Naive thymus-derived CD4-positive, alpha-beta T cell (primary cell): ENCODE data around the gene ZNF774. TPM values are rescaled to one million over a fixed set of nuclear protein-coding genes. Genes with fewer than 3 reads are reported as not detected.
"Not testable (repeated sequence)": the region's sequence is repeated elsewhere in the genome, so short reads cannot be mapped to it uniquely, and the experiment has no call there.

Experiments used
- ATAC-seq: fragments of 150-1000 bp; cut with Tn5 transposase; 2 replicates; pipeline ENCODE4 v1.10.0; 2021; ENCODE audit warnings: mild to moderate bottlenecking, moderate library complexity
- CTCF ChIA-PET: fragments of 350-600 bp; sonication (Branson Sonifier 250); formaldehyde crosslinking; loops from one replicate; lab custom pipeline; 2021; ENCODE audit warnings: antibody characterized with exemption; lab: Charles Lee
- POLR2A ChIA-PET: fragments of 350-600 bp; sonication (Branson Sonifier 250); formaldehyde crosslinking; loops from one replicate; lab custom pipeline; 2021; ENCODE audit warnings: antibody characterized with exemption, inconsistent platforms; lab: Charles Lee
- DNase-seq, 9 donors: peaks; one replicate each; pipeline versions ENCODE4 v3.0.0 to v3.0.0-alpha.2; 2020 to 2022; ENCODE audit warnings: mixed read lengths in 1 of 9
- H3K27ac ChIP-seq: one replicate; pipeline ENCODE4 v1.7.0; 2013; ENCODE audit warnings: mild to moderate bottlenecking, low read depth, low read length, moderate library complexity
- H3K27me3 ChIP-seq, 2 donors: one replicate each; pipeline ENCODE4 v1.7.0; 2013; ENCODE audit warnings: low read length in 2 of 2, mild to moderate bottlenecking in 2 of 2, moderate library complexity in 2 of 2; ENCODE audit not compliant: control insufficient read depth in 2 of 2, insufficient read depth in 2 of 2
- H3K36me3 ChIP-seq, 3 experiments: 1 replicate in 2 of 3; 2 replicates in 1 of 3; pipeline ENCODE4 v1.7.0; 2013; ENCODE audit warnings: low read length in 3 of 3, mild to moderate bottlenecking in 3 of 3, moderate library complexity in 1 of 3; ENCODE audit not compliant: insufficient read depth in 3 of 3, control insufficient read depth in 2 of 3
- H3K4me1 ChIP-seq, 2 donors: one replicate each; pipeline ENCODE4 v1.7.0; 2013; ENCODE audit warnings: low read length in 2 of 2, mild to moderate bottlenecking in 2 of 2, moderate library complexity in 1 of 2; ENCODE audit not compliant: control insufficient read depth in 2 of 2, insufficient read depth in 2 of 2
- H3K4me3 ChIP-seq: 2 replicates; pipeline ENCODE4 v1.7.0; 2013; ENCODE audit warnings: mild to moderate bottlenecking, low read length
- H3K9me3 ChIP-seq, 3 experiments: 1 replicate in 2 of 3; 2 replicates in 1 of 3; pipeline ENCODE4 v1.7.0; 2013; ENCODE audit warnings: low read length in 3 of 3; ENCODE audit not compliant: control insufficient read depth in 2 of 3
- H3K27ac Mint-ChIP-seq, 9 donors: one replicate each; pipeline ENCODE4 v1.8.0; 2020 to 2022; ENCODE audit warnings: mixed read lengths in 9 of 9, mild to moderate bottlenecking in 8 of 9, moderate library complexity in 5 of 9, inconsistent platforms in 2 of 9
- H3K27me3 Mint-ChIP-seq, 5 donors: one replicate each; pipeline ENCODE4 v1.8.0; 2021 to 2022; ENCODE audit warnings: mixed read lengths in 5 of 5, mild to moderate bottlenecking in 1 of 5
- H3K36me3 Mint-ChIP-seq, 5 donors: one replicate each; pipeline ENCODE4 v1.8.0; 2020 to 2022; ENCODE audit warnings: mixed read lengths in 5 of 5, mild to moderate bottlenecking in 3 of 5, inconsistent platforms in 1 of 5
- H3K4me1 Mint-ChIP-seq, 7 donors: one replicate each; pipeline ENCODE4 v1.8.0; 2020 to 2022; ENCODE audit warnings: mixed read lengths in 7 of 7, mild to moderate bottlenecking in 3 of 7, inconsistent platforms in 1 of 7
- H3K4me3 Mint-ChIP-seq, 10 donors: one replicate each; pipeline ENCODE4 v1.8.0; 2020 to 2022; ENCODE audit warnings: mild to moderate bottlenecking in 10 of 10, mixed read lengths in 10 of 10, moderate library complexity in 6 of 10, inconsistent platforms in 2 of 10
- H3K9me3 Mint-ChIP-seq, 11 donors: one replicate each; pipeline ENCODE4 v1.8.0; 2020 to 2022; ENCODE audit warnings: mixed read lengths in 11 of 11, mild to moderate bottlenecking in 4 of 11, inconsistent platforms in 1 of 11, moderate library complexity in 1 of 11
- intact Hi-C, 2 donors: fragments of 100-400 bp; cut with micrococcal nuclease; formaldehyde crosslinking; loops; one replicate each; pipeline ENCODE4 v1.15.1; 2023
- polyA plus RNA-seq, 2 donors: library from polyadenylated mRNA; unstranded; fragments of 300-500 nt; fragmentation: Illumina TruSeq; gene quantifications; one replicate each; pipeline ENCODE4 v1.2.3, GENCODE V29; 2021
- total RNA-seq, 6 experiments: library from RNA in 5 of 6; stranded (reverse) in 5 of 6; gene quantifications; 1 replicate in 5 of 6; 2 replicates in 1 of 6; pipeline ENCODE4 v1.2.3 and lab custom pipeline; 2021 to 2026

The ZNF774 gene
- total RNA-seq (1 to 10 TPM in 3 of 5 experiments, under 1 TPM in 2; 0.22 to 2.0 (median 1.5) TPM), polyA plus RNA-seq (under 1 TPM; 0.08 to 0.16 TPM), total RNA-seq (lab: John Stamatoyannopoulos, UW) (0.81 reads per million)

GRCh38 chr15:90352107-90352893, at the start of gene ZNF774:
Gene ZNF774, plus strand, starts transcription at chr15:90352284. Its CDS starts 2,377 bp downstream, at chr15:90354661.
- H3K4me3 ChIP-seq, result peak within 1 kb of the TSS; percentile 91
- Mint-ChIP-seq H3K4me3 (peak within 1 kb of the TSS; percentile 86 to 92 (median 89)), H3K27me3 (peaks cover 0 to 17% (median 0%) of the 10 kb centered on the region in 5 donors), H3K9me3 (no peaks in the 10 kb centered on the region), H3K36me3 (no peaks in the 10 kb centered on the region), H3K27ac (peak within 1 kb of the TSS in 8 of 9 donors; percentile 8 to 86 (median 66)), H3K4me1 (peaks cover 7 to 29% (median 9%) of the 10 kb centered on the region in 7 donors)
- ATAC-seq (peak; percentile 99), DNase-seq (peak; percentile 74 to 95 (median 93))
- intact Hi-C loops, result loop anchor here in 1 of 2 donors (1.0 to 5.0 kb wide), 5 partner anchors 15 to 550 kb away; partner anchors contain the start of genes IQGAP1 and MAN2A2
- ChIA-PET CTCF (interaction anchor here (1.6 kb wide), 1 partner anchor 10 kb away, joined by 4 read pairs; no protein-coding TSS in a partner anchor), POLR2A (interaction anchor here (0.6 to 1.5 kb wide), 3 partner anchors 15 to 176 kb away, joined by 3 to 5 read pairs (median 3); no protein-coding TSS in a partner anchor)
- no peaks in the 10 kb centered on the region for H3K36me3 ChIP-seq
- H3K27ac ChIP-seq, result peak within 1 kb of the TSS; percentile 73
- H3K27me3 ChIP-seq, result no peaks in the 10 kb centered on the region
- H3K4me1 ChIP-seq, result peaks cover 5 to 11% of the 10 kb centered on the region in 2 donors
- no peaks in the 10 kb centered on the region for H3K9me3 ChIP-seq

DNA sequence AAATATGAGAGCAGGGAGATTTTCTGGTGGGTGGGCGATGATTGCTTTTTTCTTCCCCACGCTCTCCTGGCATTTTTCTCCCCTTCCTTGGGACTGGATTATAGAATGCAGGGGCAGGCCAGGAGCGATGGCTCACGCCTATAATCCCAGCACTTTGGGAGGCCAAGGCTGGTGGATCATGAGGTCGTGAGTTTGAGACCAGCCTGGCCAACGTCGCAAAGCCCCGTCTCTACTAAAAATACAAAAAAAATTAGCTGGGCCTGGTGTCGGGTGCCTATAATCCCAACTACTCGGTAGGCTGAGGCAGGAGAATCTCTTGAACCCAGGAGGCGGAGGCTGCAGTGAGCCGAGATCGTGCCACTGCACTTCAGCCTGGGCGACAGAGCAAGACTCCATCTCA, 46.7 kb upstream of the ZNF774 start:
- H3K4me3 ChIP-seq, POLR2A ChIA-PET, H3K36me3 ChIP-seq, H3K36me3 Mint-ChIP-seq, DNase-seq, H3K27me3 Mint-ChIP-seq, H3K4me3 Mint-ChIP-seq, ATAC-seq, H3K9me3 Mint-ChIP-seq, intact Hi-C loops, H3K27me3 ChIP-seq, H3K9me3 ChIP-seq, H3K27ac ChIP-seq: not testable (repeated sequence)
- peaks cover 14 to 41% (median 32%) of the 10 kb centered on the region in 7 donors for H3K4me1 Mint-ChIP-seq
- peaks cover 16 to 19% of the 10 kb centered on the region in 2 donors for H3K4me1 ChIP-seq
- H3K27ac Mint-ChIP-seq, result peak overlapping the region in 2 of 9 donors; percentile 36 to 81
- CTCF ChIA-PET, result interaction anchor here (0.7 to 4.1 kb wide), 4 partner anchors 12 to 630 kb away, joined by 3 to 15 read pairs (median 7); partner anchors contain the start of gene UNC45A

- H3K36me3 Mint-ChIP-seq, result no peaks in the 10 kb centered on the region
- H3K4me1 Mint-ChIP-seq, result peaks cover 11 to 41% (median 32%) of the 10 kb centered on the region in 7 donors
- H3K36me3 ChIP-seq, result no peaks in the 10 kb centered on the region
- POLR2A ChIA-PET, result no interaction called here
- no peaks in the 10 kb centered on the region for H3K9me3 Mint-ChIP-seq
- ATAC-seq (no peak), DNase-seq (no peak)
- peak overlapping the region; percentile 20 for H3K27ac ChIP-seq
- H3K27me3 Mint-ChIP-seq, result no peaks in the 10 kb centered on the region
- H3K4me1 ChIP-seq, result peaks cover 16 to 19% of the 10 kb centered on the region in 2 donors
- no peaks in the 10 kb centered on the region for H3K27me3 ChIP-seq
- peak overlapping the region; percentile 60 to 88 (median 81) for H3K27ac Mint-ChIP-seq
- H3K9me3 ChIP-seq, result no peaks in the 10 kb centered on the region
- CTCF ChIA-PET, result interaction anchor here (0.7 to 4.1 kb wide), 6 partner anchors 9 to 629 kb away, joined by 3 to 15 read pairs (median 5); partner anchors contain the start of gene UNC45A
- H3K4me3 Mint-ChIP-seq, result peak overlapping the region in 9 of 10 donors; percentile 36 to 74 (median 58)
- intact Hi-C loops, result no loop called here
- H3K4me3 ChIP-seq, result no peak overlapping the region
These were observed 46.2 kb upstream of the ZNF774 start for GRCh38 chr15:90305932-90306331.

- no peaks in the 10 kb centered on the region for H3K36me3 ChIP-seq
- intact Hi-C loops, result no loop called here
- no peaks in the 10 kb centered on the region for H3K36me3 Mint-ChIP-seq
- ChIA-PET POLR2A (interaction anchor here (0.8 kb wide), 1 partner anchor 9 kb away, joined by 3 read pairs; no protein-coding TSS in a partner anchor), CTCF (interaction anchor here (0.7 to 4.1 kb wide), 5 partner anchors 9 to 176 kb away, joined by 3 to 15 read pairs (median 7); no protein-coding TSS in a partner anchor)
- peaks cover 15 to 16% of the 10 kb centered on the region in 2 donors for H3K4me1 ChIP-seq
- ATAC-seq, result peak; percentile 70
- peaks cover 0 to 3% (median 0%) of the 10 kb centered on the region in 5 donors for H3K27me3 Mint-ChIP-seq
- H3K27ac ChIP-seq, result peak overlapping the region; percentile 20
- peak overlapping the region; percentile 65 to 88 (median 81) for H3K27ac Mint-ChIP-seq
- peak in 5 of 9 donors; percentile 16 to 49 (median 23) for DNase-seq
- H3K27me3 ChIP-seq, result no peaks in the 10 kb centered on the region
- H3K4me1 Mint-ChIP-seq, result peaks cover 8 to 37% (median 28%) of the 10 kb centered on the region in 7 donors
- H3K4me3 Mint-ChIP-seq, result peak overlapping the region in 9 of 10 donors; percentile 36 to 74 (median 58)
- H3K9me3 ChIP-seq, result no peaks in the 10 kb centered on the region
- no peaks in the 10 kb centered on the region for H3K9me3 Mint-ChIP-seq
- peak overlapping the region; percentile 7 for H3K4me3 ChIP-seq
These were observed 45.5 kb upstream of the ZNF774 start for GRCh38 chr15:90306560-90306959.

DNA sequence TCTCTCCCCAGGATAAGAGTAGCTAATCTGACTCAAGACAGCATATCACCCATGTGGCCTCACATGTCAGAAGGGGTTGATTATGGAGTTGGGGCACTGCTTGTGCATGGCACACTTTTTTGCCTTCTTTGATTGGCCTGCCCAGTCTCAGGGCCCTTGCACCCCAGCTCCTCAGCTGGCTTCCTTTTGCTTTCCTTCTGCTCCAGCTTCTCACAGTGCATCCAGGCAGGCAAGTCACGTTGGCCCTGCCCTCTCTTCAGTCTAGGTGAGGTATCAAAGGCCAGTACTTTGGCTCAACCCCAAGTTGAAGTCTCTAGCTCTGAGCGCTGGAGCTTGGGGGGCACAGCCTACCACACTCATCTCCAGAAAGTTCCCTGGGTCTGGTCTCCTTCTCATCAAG, 44.4 kb upstream of the ZNF774 start:
- H3K27me3 ChIP-seq, result no peaks in the 10 kb centered on the region
- H3K9me3 Mint-ChIP-seq, result no peaks in the 10 kb centered on the region
- H3K27me3 Mint-ChIP-seq, result peaks cover 0 to 14% (median 0%) of the 10 kb centered on the region in 5 donors
- H3K4me1 Mint-ChIP-seq, result peaks cover 10 to 31% (median 22%) of the 10 kb centered on the region in 7 donors
- H3K4me3 ChIP-seq, result no peak overlapping the region
- H3K4me1 ChIP-seq, result peaks cover 15 to 16% of the 10 kb centered on the region in 2 donors
- ATAC-seq (no peak), DNase-seq (no peak)
- H3K27ac Mint-ChIP-seq, result no peak overlapping the region
- no peak overlapping the region for H3K27ac ChIP-seq
- intact Hi-C loops, result no loop called here
- CTCF ChIA-PET, result interaction anchor here (0.7 to 4.1 kb wide), 3 partner anchors 9 to 15 kb away, joined by 3 to 15 read pairs (median 7); no protein-coding TSS in a partner anchor
- H3K9me3 ChIP-seq, result no peaks in the 10 kb centered on the region
- H3K36me3 ChIP-seq, result no peaks in the 10 kb centered on the region
- POLR2A ChIA-PET, result interaction anchor here (0.8 kb wide), 1 partner anchor 8 kb away, joined by 3 read pairs; no protein-coding TSS in a partner anchor
- no peak overlapping the region for H3K4me3 Mint-ChIP-seq
- H3K36me3 Mint-ChIP-seq, result no peaks in the 10 kb centered on the region

- Histone ChIP-seq H3K9me3 (no peaks in the 10 kb centered on the region), H3K27ac (no peak overlapping the region), H3K27me3 (no peaks in the 10 kb centered on the region), H3K4me3 (no peak overlapping the region), H3K4me1 (peaks cover 15 to 16% of the 10 kb centered on the region in 2 donors), H3K36me3 (no peaks in the 10 kb centered on the region)
- H3K27ac Mint-ChIP-seq, result no peak overlapping the region
- H3K27me3 Mint-ChIP-seq, result peaks cover 0 to 26% (median 0%) of the 10 kb centered on the region in 5 donors
- ChIA-PET CTCF (no interaction called here), POLR2A (no interaction called here)
- intact Hi-C loops, result no loop called here
- no peak for ATAC-seq
- H3K4me3 Mint-ChIP-seq, result no peak overlapping the region
- no peaks in the 10 kb centered on the region for H3K9me3 Mint-ChIP-seq
- no peaks in the 10 kb centered on the region for H3K36me3 Mint-ChIP-seq
- H3K4me1 Mint-ChIP-seq, result peaks cover 10 to 29% (median 22%) of the 10 kb centered on the region in 7 donors
- DNase-seq, result no peak
These were observed 43.1 kb upstream of the ZNF774 start for GRCh38 chr15:90309020-90309419.
